ENCODE data around the gene DAAM2. TPM values are rescaled to one million over a fixed set of nuclear protein-coding genes. Genes with fewer than 3 reads are reported as not detected.

The DAAM2 gene
- total RNA-seq, 2 donors from 2014 or later: 14.7 to 15.8 TPM

Other genes starting within 250 kb of the DAAM2 start
- under 1 TPM; 0.15 to 0.31 TPM for gene KIF6, start 67.0 kb upstream of the DAAM2 start, total RNA-seq
- 10 to 100 TPM; 26.2 to 29.4 TPM for gene MOCS1, start 142.1 kb downstream of the DAAM2 start, total RNA-seq